ENCODE measurements around the gene ABHD16A. TPM values are rescaled to one million over a fixed set of nuclear protein-coding genes. Genes with fewer than 3 reads are reported as not detected.

Gene ABHD16A
- total and polyA plus RNA-seq, 2 of the 13 experiments (the other 11 are each of a cell fraction or from before 2014, with no cell fraction given), result 43.5 to 45.4 TPM

DNA sequence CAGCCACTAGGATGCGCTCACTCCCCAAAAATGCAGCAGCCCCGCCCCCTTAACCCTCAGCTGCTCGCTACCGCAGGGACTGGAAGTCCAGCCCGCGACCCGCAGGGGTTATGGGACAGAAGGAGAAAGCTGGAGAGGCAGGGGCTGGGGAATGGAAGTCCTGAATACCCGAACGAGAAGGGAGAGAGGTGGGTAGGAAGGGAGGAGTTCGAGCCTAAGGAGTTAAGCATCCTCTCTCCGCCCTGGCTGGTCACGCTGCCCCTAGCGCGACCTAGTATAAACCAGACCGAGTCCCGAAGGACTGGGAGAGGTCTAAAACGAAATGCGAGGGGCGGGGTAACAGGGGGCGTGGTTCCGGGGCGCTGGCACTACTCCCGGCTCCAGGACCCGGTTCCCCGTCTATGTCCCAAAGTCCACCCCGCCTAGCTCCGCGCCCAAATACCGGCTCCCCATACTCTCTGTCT, 26.4 kb upstream of the ABHD16A start (continued):
- peak; percentile 35 for TF ChIP-seq MEIS2 (CRISPR knock-in tag; IDR thresholded peaks at IDR 0.05)
- peak; percentile 63 for TF ChIP-seq ZNF264 (CRISPR knock-in tag; IDR thresholded peaks at IDR 0.05)
- peak; percentile 53; the same call in 1 of the 2 replicates for TF ChIP-seq PAF1 (CRISPR knock-in tag; IDR thresholded peaks at IDR 0.05)
- no peak for TF ChIP-seq ZNF883 (CRISPR knock-in tag; IDR thresholded peaks at IDR 0.05; ENCODE audit: not compliant biosample characterization)
- TF ChIP-seq ZNF530 (CRISPR knock-in tag; IDR thresholded peaks at IDR 0.05; ENCODE audit: low read depth), result no peak
- TF ChIP-seq IKZF1 (IDR thresholded peaks at IDR 0.05), result no peak
- TF ChIP-seq ZNF256 (CRISPR knock-in tag; conservative IDR thresholded peaks at IDR 0.05), result 0 out of 2 replicates have a peak, but pooled peaks have one; percentile 69
- TF ChIP-seq, protein P1, sequence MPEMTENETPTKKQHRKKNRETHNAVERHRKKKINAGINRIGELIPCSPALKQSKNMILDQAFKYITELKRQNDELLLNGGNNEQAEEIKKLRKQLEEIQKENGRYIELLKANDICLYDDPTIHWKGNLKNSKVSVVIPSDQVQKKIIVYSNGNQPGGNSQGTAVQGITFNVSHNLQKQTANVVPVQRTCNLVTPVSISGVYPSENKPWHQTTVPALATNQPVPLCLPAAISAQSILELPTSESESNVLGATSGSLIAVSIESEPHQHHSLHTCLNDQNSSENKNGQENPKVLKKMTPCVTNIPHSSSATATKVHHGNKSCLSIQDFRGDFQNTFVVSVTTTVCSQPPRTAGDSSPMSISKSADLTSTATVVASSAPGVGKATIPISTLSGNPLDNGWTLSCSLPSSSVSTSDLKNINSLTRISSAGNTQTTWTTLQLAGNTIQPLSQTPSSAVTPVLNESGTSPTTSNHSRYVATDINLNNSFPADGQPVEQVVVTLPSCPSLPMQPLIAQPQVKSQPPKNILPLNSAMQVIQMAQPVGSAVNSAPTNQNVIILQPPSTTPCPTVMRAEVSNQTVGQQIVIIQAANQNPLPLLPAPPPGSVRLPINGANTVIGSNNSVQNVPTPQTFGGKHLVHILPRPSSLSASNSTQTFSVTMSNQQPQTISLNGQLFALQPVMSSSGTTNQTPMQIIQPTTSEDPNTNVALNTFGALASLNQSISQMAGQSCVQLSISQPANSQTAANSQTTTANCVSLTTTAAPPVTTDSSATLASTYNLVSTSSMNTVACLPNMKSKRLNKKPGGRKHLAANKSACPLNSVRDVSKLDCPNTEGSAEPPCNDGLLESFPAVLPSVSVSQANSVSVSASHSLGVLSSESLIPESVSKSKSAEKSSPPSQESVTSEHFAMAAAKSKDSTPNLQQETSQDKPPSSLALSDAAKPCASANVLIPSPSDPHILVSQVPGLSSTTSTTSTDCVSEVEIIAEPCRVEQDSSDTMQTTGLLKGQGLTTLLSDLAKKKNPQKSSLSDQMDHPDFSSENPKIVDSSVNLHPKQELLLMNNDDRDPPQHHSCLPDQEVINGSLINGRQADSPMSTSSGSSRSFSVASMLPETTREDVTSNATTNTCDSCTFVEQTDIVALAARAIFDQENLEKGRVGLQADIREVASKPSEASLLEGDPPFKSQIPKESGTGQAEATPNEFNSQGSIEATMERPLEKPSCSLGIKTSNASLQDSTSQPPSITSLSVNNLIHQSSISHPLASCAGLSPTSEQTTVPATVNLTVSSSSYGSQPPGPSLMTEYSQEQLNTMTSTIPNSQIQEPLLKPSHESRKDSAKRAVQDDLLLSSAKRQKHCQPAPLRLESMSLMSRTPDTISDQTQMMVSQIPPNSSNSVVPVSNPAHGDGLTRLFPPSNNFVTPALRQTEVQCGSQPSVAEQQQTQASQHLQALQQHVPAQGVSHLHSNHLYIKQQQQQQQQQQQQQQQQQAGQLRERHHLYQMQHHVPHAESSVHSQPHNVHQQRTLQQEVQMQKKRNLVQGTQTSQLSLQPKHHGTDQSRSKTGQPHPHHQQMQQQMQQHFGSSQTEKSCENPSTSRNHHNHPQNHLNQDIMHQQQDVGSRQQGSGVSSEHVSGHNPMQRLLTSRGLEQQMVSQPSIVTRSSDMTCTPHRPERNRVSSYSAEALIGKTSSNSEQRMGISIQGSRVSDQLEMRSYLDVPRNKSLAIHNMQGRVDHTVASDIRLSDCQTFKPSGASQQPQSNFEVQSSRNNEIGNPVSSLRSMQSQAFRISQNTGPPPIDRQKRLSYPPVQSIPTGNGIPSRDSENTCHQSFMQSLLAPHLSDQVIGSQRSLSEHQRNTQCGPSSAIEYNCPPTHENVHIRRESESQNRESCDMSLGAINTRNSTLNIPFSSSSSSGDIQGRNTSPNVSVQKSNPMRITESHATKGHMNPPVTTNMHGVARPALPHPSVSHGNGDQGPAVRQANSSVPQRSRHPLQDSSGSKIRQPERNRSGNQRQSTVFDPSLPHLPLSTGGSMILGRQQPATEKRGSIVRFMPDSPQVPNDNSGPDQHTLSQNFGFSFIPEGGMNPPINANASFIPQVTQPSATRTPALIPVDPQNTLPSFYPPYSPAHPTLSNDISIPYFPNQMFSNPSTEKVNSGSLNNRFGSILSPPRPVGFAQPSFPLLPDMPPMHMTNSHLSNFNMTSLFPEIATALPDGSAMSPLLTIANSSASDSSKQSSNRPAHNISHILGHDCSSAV (CRISPR knock-in tag; IDR thresholded peaks at IDR 0.05; ENCODE audit: borderline replicate concordance), result no peak; the same call in 1 of the 2 replicates
- TF ChIP-seq, protein P2, sequence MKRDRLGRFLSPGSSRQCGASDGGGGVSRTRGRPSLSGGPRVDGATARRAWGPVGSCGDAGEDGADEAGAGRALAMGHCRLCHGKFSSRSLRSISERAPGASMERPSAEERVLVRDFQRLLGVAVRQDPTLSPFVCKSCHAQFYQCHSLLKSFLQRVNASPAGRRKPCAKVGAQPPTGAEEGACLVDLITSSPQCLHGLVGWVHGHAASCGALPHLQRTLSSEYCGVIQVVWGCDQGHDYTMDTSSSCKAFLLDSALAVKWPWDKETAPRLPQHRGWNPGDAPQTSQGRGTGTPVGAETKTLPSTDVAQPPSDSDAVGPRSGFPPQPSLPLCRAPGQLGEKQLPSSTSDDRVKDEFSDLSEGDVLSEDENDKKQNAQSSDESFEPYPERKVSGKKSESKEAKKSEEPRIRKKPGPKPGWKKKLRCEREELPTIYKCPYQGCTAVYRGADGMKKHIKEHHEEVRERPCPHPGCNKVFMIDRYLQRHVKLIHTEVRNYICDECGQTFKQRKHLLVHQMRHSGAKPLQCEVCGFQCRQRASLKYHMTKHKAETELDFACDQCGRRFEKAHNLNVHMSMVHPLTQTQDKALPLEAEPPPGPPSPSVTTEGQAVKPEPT (CRISPR knock-in tag; IDR thresholded peaks at IDR 0.05; ENCODE audit: low read depth), result no peak
- TF ChIP-seq, protein P3, sequence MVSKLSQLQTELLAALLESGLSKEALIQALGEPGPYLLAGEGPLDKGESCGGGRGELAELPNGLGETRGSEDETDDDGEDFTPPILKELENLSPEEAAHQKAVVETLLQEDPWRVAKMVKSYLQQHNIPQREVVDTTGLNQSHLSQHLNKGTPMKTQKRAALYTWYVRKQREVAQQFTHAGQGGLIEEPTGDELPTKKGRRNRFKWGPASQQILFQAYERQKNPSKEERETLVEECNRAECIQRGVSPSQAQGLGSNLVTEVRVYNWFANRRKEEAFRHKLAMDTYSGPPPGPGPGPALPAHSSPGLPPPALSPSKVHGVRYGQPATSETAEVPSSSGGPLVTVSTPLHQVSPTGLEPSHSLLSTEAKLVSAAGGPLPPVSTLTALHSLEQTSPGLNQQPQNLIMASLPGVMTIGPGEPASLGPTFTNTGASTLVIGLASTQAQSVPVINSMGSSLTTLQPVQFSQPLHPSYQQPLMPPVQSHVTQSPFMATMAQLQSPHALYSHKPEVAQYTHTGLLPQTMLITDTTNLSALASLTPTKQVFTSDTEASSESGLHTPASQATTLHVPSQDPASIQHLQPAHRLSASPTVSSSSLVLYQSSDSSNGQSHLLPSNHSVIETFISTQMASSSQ (IDR thresholded peaks at IDR 0.05; ENCODE audit: low read depth), result no peak; the same call in 1 of the 2 replicates
- TF ChIP-seq, protein P3 (CRISPR knock-in tag; IDR thresholded peaks at IDR 0.05; ENCODE audit: borderline replicate concordance), result peak; percentile 14; the same call in 1 of the 2 replicates
- no peak for TF ChIP-seq ZNF83 (CRISPR knock-in tag; IDR thresholded peaks at IDR 0.05; ENCODE audit: borderline replicate concordance)
- TF ChIP-seq ZNF768 (CRISPR knock-in tag; IDR thresholded peaks at IDR 0.05), result peak; percentile 22; the same call in 1 of the 2 replicates
- TF ChIP-seq KDM1A (CRISPR knock-in tag; IDR thresholded peaks at IDR 0.05), result no peak
- TF ChIP-seq CHD4 (IDR thresholded peaks at IDR 0.05; ENCODE audit: borderline replicate concordance, low read length), result no peak
- 0 out of 2 replicates have a peak, but pooled peaks have one; percentile 52 for TF ChIP-seq SAFB2 (CRISPR knock-in tag; IDR thresholded peaks at IDR 0.05; ENCODE audit: borderline replicate concordance, low read depth)
- TF ChIP-seq ZFY (CRISPR knock-in tag; IDR thresholded peaks at IDR 0.05), result peak; percentile 47
